Eye (tissue), 1 donor: ENCODE measurements around the gene CDR2L.

Source experiments
- DNase-seq: peaks from one replicate; pipeline ENCODE4 v3.0.0-alpha.2; 2015

Gene CDR2L

DNA sequence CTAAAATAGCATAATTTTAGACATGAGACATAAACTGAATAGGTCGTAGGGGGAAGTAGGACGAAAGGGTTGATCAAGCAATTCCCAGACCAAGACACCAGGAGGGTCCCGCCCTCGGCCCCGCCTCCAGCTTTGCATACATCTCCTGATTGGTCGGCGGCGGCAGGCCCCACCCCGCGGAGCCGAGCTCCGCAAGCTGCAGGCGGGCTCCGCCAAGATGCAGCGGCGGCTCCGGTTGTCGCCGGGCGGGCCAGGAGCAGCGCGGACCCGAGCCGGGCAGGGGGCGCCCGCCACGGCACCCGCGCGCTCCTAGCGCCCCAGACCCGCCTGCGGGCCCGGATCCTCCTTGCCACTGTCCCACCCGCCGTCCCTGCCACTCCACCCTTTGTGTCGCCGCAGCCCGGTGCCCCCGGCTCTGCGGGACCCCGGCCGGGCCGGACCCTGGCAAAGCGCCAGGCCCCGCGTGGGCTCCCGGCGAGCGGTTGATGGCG lies at the start of gene CDR2L:
TSS of gene CDR2L (plus strand) at position 215 of the 491 bp plus-strand sequence. CDS start 412 bp downstream, outside the sequence.
- DNase-seq = peak; percentile 97

- DNase-seq = no peak
Measured at GRCh38 chr17:74938194-74938950, 49.1 kb upstream of the CDR2L start.

GRCh38 chr17:74939534-74939933 lies 47.9 kb upstream of the CDR2L start:
- DNase-seq = no peak

- DNase-seq = no peak
Measured at GRCh38 chr17:74941128-74941725, 46.2 kb upstream of the CDR2L start.

DNA sequence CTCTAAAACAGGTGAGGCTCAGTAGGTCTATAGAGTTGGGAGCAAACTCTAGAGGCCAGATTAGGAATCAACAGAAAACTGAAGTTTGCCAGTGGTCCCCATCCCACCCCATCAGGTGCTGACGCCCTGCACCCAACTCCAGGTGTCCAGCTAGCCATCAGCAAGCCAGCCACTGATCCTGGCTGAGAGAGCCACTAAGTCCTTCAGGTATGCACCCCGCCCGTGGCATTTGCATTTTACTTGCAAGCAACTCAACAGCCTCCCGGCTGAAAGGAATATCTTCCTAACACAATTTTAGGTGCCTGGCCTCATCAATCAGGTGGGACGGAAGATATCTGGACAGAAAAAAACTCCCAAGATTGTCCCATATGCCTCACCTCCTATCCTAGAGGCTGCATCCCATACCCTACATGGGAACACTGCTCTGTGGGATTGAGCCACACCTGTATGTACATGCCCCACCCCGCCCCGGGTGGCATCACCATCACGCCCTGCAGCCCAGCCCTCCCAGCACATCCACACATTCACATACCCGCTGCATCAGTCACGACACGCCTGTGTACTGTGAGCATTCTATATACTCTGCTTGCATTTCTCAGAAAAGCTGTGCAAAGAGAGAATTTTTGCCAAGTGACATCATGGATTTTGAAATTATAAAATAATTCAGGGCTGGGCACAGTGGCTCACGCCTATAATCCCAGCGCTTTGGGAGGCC lies 43.5 kb upstream of the CDR2L start:
- DNase-seq = no peak

DNA sequence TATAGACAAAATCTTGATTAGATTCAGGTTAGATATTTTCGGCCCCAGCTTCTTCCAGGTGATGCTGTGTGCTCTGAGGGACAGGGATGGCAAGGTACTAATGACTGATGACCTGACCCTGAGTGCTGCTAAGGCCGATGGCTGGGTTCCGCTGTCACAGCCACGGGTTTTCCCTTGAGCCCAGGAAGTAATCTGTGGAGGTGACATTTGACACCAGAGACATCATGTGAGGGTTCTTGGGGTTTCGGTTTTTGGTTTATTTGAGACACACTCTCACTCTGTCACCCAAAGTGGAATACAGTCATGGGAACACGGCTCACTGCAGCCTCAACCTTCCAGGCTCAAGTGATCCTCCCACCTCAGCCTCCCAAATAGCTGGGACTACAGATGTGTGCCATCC lies 41.9 kb upstream of the CDR2L start:
- no peak for DNase-seq

DNA sequence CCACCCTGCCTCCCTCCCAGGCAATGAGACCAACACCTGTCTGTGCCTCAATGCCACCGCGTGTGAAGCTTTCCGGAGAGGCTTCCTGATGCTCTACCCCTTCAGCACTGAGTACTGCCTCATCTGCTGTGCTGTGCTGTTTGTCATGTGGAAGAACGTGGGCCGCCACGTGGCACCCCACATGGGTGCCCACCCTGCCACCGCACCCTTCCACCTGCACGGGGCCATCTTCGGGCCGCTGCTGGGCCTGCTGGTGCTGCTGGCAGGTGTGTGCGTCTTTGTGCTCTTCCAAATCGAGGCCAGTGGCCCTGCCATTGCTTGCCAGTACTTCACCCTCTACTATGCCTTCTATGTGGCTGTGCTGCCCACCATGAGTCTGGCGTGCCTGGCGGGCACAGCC lies 40.8 kb upstream of the CDR2L start:
- no peak for DNase-seq

DNA sequence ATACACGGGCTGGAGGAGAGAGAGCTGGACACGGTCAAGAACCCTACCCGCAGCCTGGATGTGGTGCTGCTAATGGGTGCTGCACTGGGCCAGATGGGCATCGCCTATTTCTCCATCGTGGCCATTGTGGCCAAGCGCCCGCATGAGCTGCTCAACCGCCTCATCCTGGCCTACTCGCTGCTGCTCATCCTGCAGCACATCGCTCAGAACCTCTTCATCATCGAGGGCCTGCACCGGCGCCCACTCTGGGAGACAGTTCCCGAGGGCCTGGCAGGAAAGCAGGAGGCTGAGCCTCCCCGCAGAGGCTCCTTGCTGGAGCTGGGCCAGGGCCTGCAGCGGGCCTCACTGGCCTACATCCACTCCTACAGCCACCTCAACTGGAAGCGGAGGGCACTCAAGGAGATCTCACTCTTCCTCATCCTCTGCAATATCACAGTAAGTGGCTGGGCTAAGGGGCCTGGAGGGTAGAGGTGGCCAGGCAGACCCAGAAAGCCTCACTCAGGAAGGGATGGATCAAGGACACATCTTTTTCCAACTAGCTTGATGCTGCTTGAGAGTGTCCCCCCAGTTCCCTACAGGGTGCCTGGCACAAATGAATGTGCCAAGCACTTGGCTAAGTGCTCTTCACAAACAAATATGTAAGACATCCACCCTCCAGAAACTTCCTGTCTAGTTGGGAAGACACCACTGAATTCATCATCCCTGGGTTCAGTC lies 40.2 kb upstream of the CDR2L start:
- no peak for DNase-seq

DNA sequence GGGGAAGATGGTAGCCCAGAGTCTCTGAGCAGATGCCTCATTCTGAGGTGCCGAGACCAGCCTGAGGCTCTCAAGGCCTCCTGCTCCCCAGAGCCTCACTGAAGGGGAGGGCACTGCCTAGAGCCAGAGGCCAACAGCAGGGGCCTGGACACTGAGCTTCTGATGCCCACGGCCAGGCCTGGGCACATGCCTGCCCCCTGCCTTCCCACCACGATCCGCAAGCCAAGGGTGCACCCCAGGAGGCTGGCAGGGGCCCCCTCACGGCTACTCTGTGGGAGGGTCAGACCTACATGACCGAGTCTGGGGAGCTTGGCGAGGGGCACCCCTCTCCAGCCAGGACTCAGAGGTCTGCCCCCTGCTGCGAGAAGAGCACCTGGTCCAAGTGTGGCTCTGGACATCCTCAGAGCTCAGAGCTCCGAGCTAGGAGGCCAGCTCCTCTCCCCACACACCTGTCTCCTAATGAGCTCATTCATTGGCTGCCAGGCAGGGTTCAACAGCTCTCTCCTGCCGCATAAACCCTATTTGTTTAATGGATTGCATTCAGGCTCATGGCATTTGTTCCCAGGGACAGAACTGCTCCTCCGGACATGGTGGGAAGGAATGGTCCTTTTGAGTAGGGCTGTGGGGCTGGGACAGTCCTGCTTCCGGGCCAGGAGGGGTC lies 37.8 kb upstream of the CDR2L start:
- DNase-seq = no peak

DNA sequence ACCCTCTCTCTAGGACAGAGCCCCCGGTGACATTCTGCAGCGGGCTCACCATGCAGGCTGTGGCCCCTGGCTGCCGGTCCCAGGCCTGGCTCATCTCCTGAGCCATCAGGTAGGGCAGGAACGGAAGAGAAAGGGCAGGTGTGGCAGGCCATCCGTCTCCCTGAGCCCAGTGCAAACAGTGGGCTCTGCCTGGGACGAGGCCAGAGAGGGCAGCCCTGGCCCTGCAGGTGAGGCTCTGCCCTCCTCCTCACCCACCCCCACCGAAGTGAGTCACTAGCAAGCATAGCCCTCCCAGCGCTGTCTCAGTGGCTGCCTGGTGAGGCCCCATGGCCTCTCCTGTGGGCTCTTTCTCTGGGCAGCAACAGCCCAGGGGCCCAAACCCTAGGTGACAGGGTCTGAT lies 37.2 kb upstream of the CDR2L start:
- no peak for DNase-seq

DNA sequence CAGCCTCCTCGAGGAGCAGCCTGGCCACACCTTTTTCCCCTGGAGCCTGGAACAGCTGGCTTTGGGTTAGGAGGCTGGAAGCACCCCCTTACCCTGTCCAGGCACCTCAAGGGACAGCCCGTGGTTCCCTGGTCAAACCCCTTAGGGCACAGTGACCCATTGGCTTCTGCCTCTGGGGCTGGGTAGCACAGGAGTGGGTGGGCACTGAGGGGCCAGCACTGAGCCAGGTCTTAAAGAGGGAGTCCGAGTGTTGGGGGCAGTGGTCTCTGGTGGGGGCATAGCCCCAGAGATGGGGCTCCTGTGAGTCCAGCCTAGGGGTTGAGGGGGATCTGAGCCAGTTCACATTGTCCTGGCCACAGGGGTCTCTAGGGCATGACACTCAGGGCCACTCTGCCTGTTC lies 36.4 kb upstream of the CDR2L start:
- DNase-seq = no peak

GRCh38 chr17:74951680-74952421 lies 35.6 kb upstream of the CDR2L start:
- DNase-seq = no peak

DNA sequence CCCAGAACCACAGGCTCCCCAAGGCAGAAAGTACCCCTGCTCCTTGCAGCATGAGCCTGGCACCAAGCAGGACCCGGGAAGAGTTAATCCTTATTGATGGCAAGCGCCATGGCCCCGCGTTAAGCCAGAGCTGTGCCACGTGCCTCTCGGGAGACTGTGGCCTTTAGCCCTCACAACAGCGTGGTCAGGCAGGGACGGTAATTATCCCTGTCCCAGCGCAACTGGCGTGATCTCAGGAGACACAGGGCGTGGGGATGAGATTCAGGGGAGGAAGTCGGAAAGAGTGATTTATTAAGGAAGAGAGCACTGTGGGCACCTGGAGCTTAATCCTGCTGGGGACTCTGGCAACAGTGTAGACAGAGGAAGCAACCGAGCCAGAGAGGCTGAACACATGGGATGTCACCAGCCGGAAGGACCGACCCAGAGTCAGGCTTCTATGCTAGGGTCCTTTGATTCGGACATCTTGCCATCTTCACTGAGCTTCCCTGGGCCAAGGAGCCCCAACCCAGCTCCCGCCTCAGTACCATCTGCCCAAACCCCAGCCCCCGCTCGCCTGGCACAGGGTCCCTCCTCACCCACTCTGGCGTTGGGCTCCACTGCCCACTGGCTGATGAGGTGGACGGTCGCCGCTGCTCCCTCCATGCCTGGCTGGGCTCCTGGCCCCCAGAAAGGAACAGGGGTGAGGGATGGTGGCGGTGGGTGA lies 34.9 kb upstream of the CDR2L start:
- no peak for DNase-seq

DNA sequence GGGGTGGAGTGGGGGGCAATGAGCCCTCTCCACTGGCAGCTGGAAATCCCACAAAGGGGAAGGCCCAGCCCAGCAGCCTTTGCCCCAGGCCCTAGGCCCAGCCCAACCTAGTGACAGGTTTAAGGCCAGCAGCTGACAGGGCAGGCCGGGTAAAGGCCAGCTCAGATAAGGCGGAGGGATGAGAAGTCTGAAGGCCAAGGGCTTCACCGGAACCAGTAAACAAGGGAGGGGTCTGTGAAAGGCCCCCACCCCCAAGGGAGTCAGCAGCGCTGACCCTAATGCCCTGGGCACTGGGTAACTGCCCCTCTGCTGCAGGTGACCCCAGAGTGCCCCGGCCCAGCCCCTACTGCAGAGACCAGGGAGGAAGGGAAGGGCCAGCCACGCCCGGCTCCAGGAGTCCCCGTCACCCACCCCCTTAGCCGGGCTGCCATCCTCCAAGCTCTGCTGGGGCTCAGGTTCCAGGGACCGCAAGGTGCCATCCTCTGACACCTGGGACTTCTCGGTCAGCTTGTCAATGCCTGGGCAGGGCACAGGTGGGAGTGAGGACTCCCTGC lies 34.2 kb upstream of the CDR2L start:
- no peak for DNase-seq

- DNase-seq = no peak
Measured at GRCh38 chr17:74954115-74954514, 33.3 kb upstream of the CDR2L start.

GRCh38 chr17:74954665-74955421 lies 32.6 kb upstream of the CDR2L start:
- DNase-seq = no peak

GRCh38 chr17:74956093-74956492 lies 31.3 kb upstream of the CDR2L start:
- no peak for DNase-seq

- peak; percentile 88 for DNase-seq
Measured at GRCh38 chr17:74957935-74958740, 29.3 kb upstream of the CDR2L start.

DNA sequence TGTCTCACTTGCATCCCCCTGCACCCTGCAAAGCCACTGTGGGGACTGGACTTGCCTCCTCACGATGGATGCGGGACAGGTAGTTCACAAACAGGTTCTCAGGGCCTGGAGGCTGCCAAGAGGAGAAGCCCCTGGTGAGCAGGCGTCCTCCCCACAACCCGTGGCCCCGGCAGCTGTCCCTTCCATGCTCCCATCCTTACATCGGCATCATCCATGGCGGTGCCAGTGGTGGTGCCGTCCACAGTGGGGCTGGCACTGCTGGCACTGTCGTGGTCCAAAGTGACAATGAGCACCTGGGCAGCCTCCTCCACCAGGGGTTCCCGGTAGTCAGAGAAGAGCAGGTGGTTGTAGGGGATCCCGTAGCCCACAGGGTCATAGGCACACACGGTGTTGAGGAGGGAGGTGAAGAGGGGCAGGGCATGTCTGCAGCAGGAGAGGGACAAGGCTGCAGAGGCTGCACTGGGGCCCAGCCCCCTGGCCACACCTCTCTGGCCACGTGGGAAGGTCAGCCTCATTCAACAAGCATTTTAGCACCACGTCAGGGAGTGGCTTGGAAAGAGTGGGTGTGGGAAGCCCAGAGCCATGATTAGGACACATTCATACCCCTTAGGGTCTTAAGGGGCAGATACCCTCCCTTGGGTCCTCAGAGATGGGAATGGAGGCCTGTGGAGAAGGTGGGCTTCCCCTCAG lies 27.5 kb upstream of the CDR2L start:
- DNase-seq = no peak
